Effector memory CD4-positive, alpha-beta T cell (primary cell): ENCODE measurements around the gene ACACA.
"Not testable (repeated sequence)": the region's sequence is repeated elsewhere in the genome, so short reads cannot be mapped to it uniquely, and the experiment has no call there.

Source experiments
- DNase-seq, 3 donors: peaks; one replicate each; pipeline ENCODE4 v3.0.0-alpha.2; 2020
- H3K27ac ChIP-seq: 2 replicates; pipeline ENCODE4 v1.7.0; 2013; ENCODE audit warnings: mild to moderate bottlenecking, low read length, moderate library complexity; ENCODE audit not compliant: insufficient read depth, poor library complexity, severe bottlenecking
- H3K27me3 ChIP-seq: replicated peaks from 2 replicates; pipeline ENCODE4 v1.7.0; 2013; ENCODE audit warnings: mild to moderate bottlenecking, low read length; ENCODE audit not compliant: insufficient read depth, control insufficient read depth, poor library complexity, severe bottlenecking
- H3K36me3 ChIP-seq: 2 replicates; pipeline ENCODE4 v1.7.0; 2013; ENCODE audit warnings: mild to moderate bottlenecking, low read length, moderate library complexity; ENCODE audit not compliant: control insufficient read depth, insufficient read depth
- H3K4me1 ChIP-seq: 2 replicates; pipeline ENCODE4 v1.7.0; 2013; ENCODE audit warnings: low read length, mild to moderate bottlenecking; ENCODE audit not compliant: control insufficient read depth, insufficient read depth, poor library complexity, severe bottlenecking
- H3K4me3 ChIP-seq: 2 replicates; pipeline ENCODE4 v1.7.0; 2013; ENCODE audit warnings: low read length, low read depth, mild to moderate bottlenecking; ENCODE audit not compliant: insufficient read depth, poor library complexity, severe bottlenecking
- H3K9me3 ChIP-seq: 2 replicates; pipeline ENCODE4 v1.7.0; 2013; ENCODE audit warnings: mild to moderate bottlenecking, low read length, moderate library complexity; ENCODE audit not compliant: control insufficient read depth

ACACA gene

GRCh38 chr17:37079065-37079708 is 327.4 kb downstream of the ACACA start:
- no peak for DNase-seq

GRCh38 chr17:37073464-37073863 is 333.2 kb downstream of the ACACA start:
- H3K27ac ChIP-seq, H3K9me3 ChIP-seq, H3K36me3 ChIP-seq, H3K27me3 ChIP-seq, DNase-seq, H3K4me1 ChIP-seq, H3K4me3 ChIP-seq: not testable (repeated sequence)

More at GRCh38 chr17:37079065-37079708, 327.4 kb downstream of the ACACA start:
- no peak overlapping the region for H3K27ac ChIP-seq
- H3K4me1 ChIP-seq, result no peaks in the 10 kb centered on the region
- H3K36me3 ChIP-seq, result no peaks in the 10 kb centered on the region
- H3K27me3 ChIP-seq, result no peaks in the 10 kb centered on the region
- H3K9me3 ChIP-seq, result no peaks in the 10 kb centered on the region
- no peak overlapping the region for H3K4me3 ChIP-seq

- H3K9me3 ChIP-seq, result no peaks in the 10 kb centered on the region
- H3K4me3 ChIP-seq, result no peak overlapping the region
- no peak overlapping the region for H3K27ac ChIP-seq
- H3K27me3 ChIP-seq, result no peaks in the 10 kb centered on the region
- no peaks in the 10 kb centered on the region for H3K36me3 ChIP-seq
- H3K4me1 ChIP-seq, result no peaks in the 10 kb centered on the region
- DNase-seq, result no peak
Observed at GRCh38 chr17:37069087-37069486, 337.5 kb downstream of the ACACA start.

- no peaks in the 10 kb centered on the region for H3K36me3 ChIP-seq
- H3K27ac ChIP-seq, result no peak overlapping the region
- no peaks in the 10 kb centered on the region for H3K4me1 ChIP-seq
- no peaks in the 10 kb centered on the region for H3K27me3 ChIP-seq
- no peaks in the 10 kb centered on the region for H3K9me3 ChIP-seq
- no peak for DNase-seq
- H3K4me3 ChIP-seq, result no peak overlapping the region
Observed at GRCh38 chr17:37068266-37068665, 338.4 kb downstream of the ACACA start.

- H3K9me3 ChIP-seq, result no peaks in the 10 kb centered on the region
Observed at GRCh38 chr17:37067555-37068111, 339.0 kb downstream of the ACACA start.

GRCh38 chr17:37066322-37067255 is 340.0 kb downstream of the ACACA start:
- no peaks in the 10 kb centered on the region for H3K27me3 ChIP-seq
- no peak overlapping the region for H3K4me3 ChIP-seq
- no peak for DNase-seq
- H3K27ac ChIP-seq, result no peak overlapping the region
- no peaks in the 10 kb centered on the region for H3K9me3 ChIP-seq
- H3K36me3 ChIP-seq, result no peaks in the 10 kb centered on the region
- H3K4me1 ChIP-seq, result no peaks in the 10 kb centered on the region

More at GRCh38 chr17:37067555-37068111, 339.0 kb downstream of the ACACA start:
- no peak for DNase-seq
- no peaks in the 10 kb centered on the region for H3K4me1 ChIP-seq
- no peaks in the 10 kb centered on the region for H3K27me3 ChIP-seq
- no peak overlapping the region for H3K27ac ChIP-seq
- H3K4me3 ChIP-seq, result no peak overlapping the region
- H3K36me3 ChIP-seq, result no peaks in the 10 kb centered on the region

GRCh38 chr17:37065486-37066321 is 340.9 kb downstream of the ACACA start:
- no peak overlapping the region for H3K4me3 ChIP-seq
- no peak overlapping the region for H3K27ac ChIP-seq
- H3K9me3 ChIP-seq, result no peaks in the 10 kb centered on the region
- DNase-seq, result no peak
- no peaks in the 10 kb centered on the region for H3K4me1 ChIP-seq
- no peaks in the 10 kb centered on the region for H3K36me3 ChIP-seq
- H3K27me3 ChIP-seq, result no peaks in the 10 kb centered on the region

GRCh38 chr17:37064956-37065355 is 341.7 kb downstream of the ACACA start:
- Histone ChIP-seq H3K27ac (no peak overlapping the region), H3K9me3 (no peaks in the 10 kb centered on the region)

GRCh38 chr17:37064206-37064605 is 342.4 kb downstream of the ACACA start:
- H3K36me3 ChIP-seq, result no peaks in the 10 kb centered on the region
- no peak overlapping the region for H3K4me3 ChIP-seq
- H3K27ac ChIP-seq, result no peak overlapping the region
- H3K4me1 ChIP-seq, result no peaks in the 10 kb centered on the region
- no peak for DNase-seq
- H3K9me3 ChIP-seq, result no peaks in the 10 kb centered on the region
- no peaks in the 10 kb centered on the region for H3K27me3 ChIP-seq

More at GRCh38 chr17:37064956-37065355, 341.7 kb downstream of the ACACA start:
- Histone ChIP-seq H3K36me3 (no peaks in the 10 kb centered on the region), H3K4me3 (no peak overlapping the region), H3K4me1 (no peaks in the 10 kb centered on the region), H3K27me3 (no peaks in the 10 kb centered on the region)
- DNase-seq, result no peak
